Measurements from ENCODE around the gene BCL11A.

The BCL11A gene

GRCh38 chr2:60517446-60517845, 36.0 kb downstream of the BCL11A start:
- Histone ChIP-seq H3K36me3 (ENCODE audit: insufficient read depth, low read length) (no peaks in the 10 kb centered on the region), H3K9ac (ENCODE audit: insufficient read length) (no peak overlapping the region), H3K27ac (no peak overlapping the region), H3K9me3 (ENCODE audit: low read depth, low read length) (no peaks in the 10 kb centered on the region), H3K4me3 (no peak overlapping the region)
- no peak for DNase-seq (ENCODE audit: low read depth, low spot score)
- TF ChIP-seq FOXP2 (optimal IDR thresholded peaks at IDR 0.05; ENCODE audit: control extremely low read depth, extremely low read length, insufficient read depth) (no peak), POLR2AphosphoS5 (IDR thresholded peaks at IDR 0.05; ENCODE audit: borderline replicate concordance, low read depth, low read length) (no peak), EZH2 (IDR thresholded peaks at IDR 0.05) (no peak)

GRCh38 chr2:60516826-60517225, 36.6 kb downstream of the BCL11A start:
- H3K9ac ChIP-seq (ENCODE audit: insufficient read length) = no peak overlapping the region
- H3K36me3 ChIP-seq (ENCODE audit: insufficient read depth, low read length) = no peaks in the 10 kb centered on the region
- H3K9me3 ChIP-seq (ENCODE audit: low read depth, low read length) = no peaks in the 10 kb centered on the region
- no peak overlapping the region for H3K27ac ChIP-seq
- TF ChIP-seq FOXP2 (optimal IDR thresholded peaks at IDR 0.05; ENCODE audit: control extremely low read depth, extremely low read length, insufficient read depth) (no peak), EZH2 (IDR thresholded peaks at IDR 0.05) (no peak)
- DNase-seq (ENCODE audit: low read depth, low spot score) = no peak
- H3K4me3 ChIP-seq = no peak overlapping the region

GRCh38 chr2:60516383-60516811, 37.1 kb downstream of the BCL11A start:
- H3K9ac ChIP-seq (ENCODE audit: insufficient read length) = no peak overlapping the region
- H3K36me3 ChIP-seq (ENCODE audit: insufficient read depth, low read length) = no peaks in the 10 kb centered on the region
- TF ChIP-seq FOXP2 (optimal IDR thresholded peaks at IDR 0.05; ENCODE audit: control extremely low read depth, extremely low read length, insufficient read depth) (no peak), POLR2AphosphoS5 (IDR thresholded peaks at IDR 0.05; ENCODE audit: borderline replicate concordance, low read depth, low read length) (no peak), EZH2 (IDR thresholded peaks at IDR 0.05) (no peak)
- no peak overlapping the region for H3K27ac ChIP-seq
- DNase-seq (ENCODE audit: low read depth, low spot score) = no peak
- H3K4me3 ChIP-seq = no peak overlapping the region; the same call in 1 of the 2 replicates
- H3K9me3 ChIP-seq (ENCODE audit: low read depth, low read length) = no peaks in the 10 kb centered on the region

- TF ChIP-seq EZH2 (IDR thresholded peaks at IDR 0.05) = no peak
- TF ChIP-seq POLR2AphosphoS5 (IDR thresholded peaks at IDR 0.05; ENCODE audit: borderline replicate concordance, low read depth, low read length) = no peak
- no peak for TF ChIP-seq FOXP2 (optimal IDR thresholded peaks at IDR 0.05; ENCODE audit: control extremely low read depth, extremely low read length, insufficient read depth)
- Histone ChIP-seq H3K36me3 (ENCODE audit: insufficient read depth, low read length) (no peaks in the 10 kb centered on the region), H3K27ac (no peak overlapping the region), H3K9me3 (ENCODE audit: low read depth, low read length) (no peaks in the 10 kb centered on the region), H3K9ac (ENCODE audit: insufficient read length) (no peak overlapping the region), H3K4me3 (no peak overlapping the region)
- DNase-seq (ENCODE audit: low read depth, low spot score) = no peak
Measured at GRCh38 chr2:60515721-60516226, 37.7 kb downstream of the BCL11A start.

GRCh38 chr2:60513996-60514395, 39.5 kb downstream of the BCL11A start:
- Histone ChIP-seq H3K27ac (no peak overlapping the region), H3K36me3 (ENCODE audit: insufficient read depth, low read length) (no peaks in the 10 kb centered on the region), H3K9ac (ENCODE audit: insufficient read length) (no peak overlapping the region), H3K9me3 (ENCODE audit: low read depth, low read length) (no peaks in the 10 kb centered on the region), H3K4me3 (no peak overlapping the region)
- TF ChIP-seq POLR2AphosphoS5 (IDR thresholded peaks at IDR 0.05; ENCODE audit: borderline replicate concordance, low read depth, low read length) (no peak), EZH2 (IDR thresholded peaks at IDR 0.05) (no peak), FOXP2 (optimal IDR thresholded peaks at IDR 0.05; ENCODE audit: control extremely low read depth, extremely low read length, insufficient read depth) (no peak)
- DNase-seq (ENCODE audit: low read depth, low spot score) = no peak

GRCh38 chr2:60513191-60513590, 40.3 kb downstream of the BCL11A start:
- H3K9me3 ChIP-seq (ENCODE audit: low read depth, low read length) = no peaks in the 10 kb centered on the region
- no peak for TF ChIP-seq FOXP2 (optimal IDR thresholded peaks at IDR 0.05; ENCODE audit: control extremely low read depth, extremely low read length, insufficient read depth)
- no peak for TF ChIP-seq POLR2AphosphoS5 (IDR thresholded peaks at IDR 0.05; ENCODE audit: borderline replicate concordance, low read depth, low read length)
- TF ChIP-seq EZH2 (IDR thresholded peaks at IDR 0.05) = no peak
- H3K36me3 ChIP-seq (ENCODE audit: insufficient read depth, low read length) = no peaks in the 10 kb centered on the region
- DNase-seq (ENCODE audit: low read depth, low spot score) = no peak
- no peak overlapping the region for H3K9ac ChIP-seq (ENCODE audit: insufficient read length)
- no peak overlapping the region for H3K27ac ChIP-seq
- H3K4me3 ChIP-seq = no peak overlapping the region

- Histone ChIP-seq H3K36me3 (ENCODE audit: insufficient read depth, low read length) (no peaks in the 10 kb centered on the region), H3K9me3 (ENCODE audit: low read depth, low read length) (no peaks in the 10 kb centered on the region), H3K27ac (no peak overlapping the region), H3K9ac (ENCODE audit: insufficient read length) (no peak overlapping the region), H3K4me3 (no peak overlapping the region)
- DNase-seq (ENCODE audit: low read depth, low spot score) = no peak
- TF ChIP-seq FOXP2 (optimal IDR thresholded peaks at IDR 0.05; ENCODE audit: control extremely low read depth, extremely low read length, insufficient read depth) = no peak
- TF ChIP-seq POLR2AphosphoS5 (IDR thresholded peaks at IDR 0.05; ENCODE audit: borderline replicate concordance, low read depth, low read length) = no peak
- TF ChIP-seq EZH2 (IDR thresholded peaks at IDR 0.05) = no peak
Measured at GRCh38 chr2:60512641-60513040, 40.8 kb downstream of the BCL11A start.

GRCh38 chr2:60512062-60512622, 41.3 kb downstream of the BCL11A start:
- DNase-seq (ENCODE audit: low read depth, low spot score) = no peak
- no peak overlapping the region for H3K4me3 ChIP-seq
- TF ChIP-seq EZH2 (IDR thresholded peaks at IDR 0.05) = no peak
- no peak for TF ChIP-seq POLR2AphosphoS5 (IDR thresholded peaks at IDR 0.05; ENCODE audit: borderline replicate concordance, low read depth, low read length)
- TF ChIP-seq FOXP2 (optimal IDR thresholded peaks at IDR 0.05; ENCODE audit: control extremely low read depth, extremely low read length, insufficient read depth) = no peak
- H3K9ac ChIP-seq (ENCODE audit: insufficient read length) = no peak overlapping the region
- H3K9me3 ChIP-seq (ENCODE audit: low read depth, low read length) = no peaks in the 10 kb centered on the region
- H3K36me3 ChIP-seq (ENCODE audit: insufficient read depth, low read length) = no peaks in the 10 kb centered on the region
- no peak overlapping the region for H3K27ac ChIP-seq

- Histone ChIP-seq H3K27ac (no peak overlapping the region), H3K9me3 (ENCODE audit: low read depth, low read length) (no peaks in the 10 kb centered on the region), H3K9ac (ENCODE audit: insufficient read length) (no peak overlapping the region), H3K4me3 (no peak overlapping the region), H3K36me3 (ENCODE audit: insufficient read depth, low read length) (no peaks in the 10 kb centered on the region)
- TF ChIP-seq EZH2 (IDR thresholded peaks at IDR 0.05) (no peak), POLR2AphosphoS5 (IDR thresholded peaks at IDR 0.05; ENCODE audit: borderline replicate concordance, low read depth, low read length) (no peak), FOXP2 (optimal IDR thresholded peaks at IDR 0.05; ENCODE audit: control extremely low read depth, extremely low read length, insufficient read depth) (no peak)
- no peak for DNase-seq (ENCODE audit: low read depth, low spot score)
Measured at GRCh38 chr2:60510713-60511112, 42.7 kb downstream of the BCL11A start.

Data from SK-N-MC (cell line).